Activated CD4-positive, alpha-beta T cell treated with anti-CD3 and anti-CD28 coated beads, Interleukin-2, amount 10 ng/mL, durations not matched to agents 24 days and 14 days (primary cell): ENCODE data around the gene PRKCE. TPM values are rescaled to one million over a fixed set of nuclear protein-coding genes. Genes with fewer than 3 reads are reported as not detected.

Experiments used
- DNase-seq: peaks from one replicate; pipeline ENCODE4 v3.0.0; 2022
- H3K27ac Mint-ChIP-seq: one replicate; pipeline ENCODE4 v1.8.0; 2022; ENCODE audit warnings: mild to moderate bottlenecking, mixed read lengths
- H3K27me3 Mint-ChIP-seq: one replicate; pipeline ENCODE4 v1.8.0; 2022; ENCODE audit warnings: mixed read lengths
- H3K36me3 Mint-ChIP-seq: one replicate; pipeline ENCODE4 v1.8.0; 2022; ENCODE audit warnings: low read depth, mild to moderate bottlenecking, mixed read lengths
- H3K4me1 Mint-ChIP-seq: one replicate; pipeline ENCODE4 v1.8.0; 2021; ENCODE audit warnings: mixed read lengths
- H3K4me3 Mint-ChIP-seq: one replicate; pipeline ENCODE4 v1.8.0; 2022; ENCODE audit warnings: mild to moderate bottlenecking, moderate library complexity, mixed read lengths
- H3K9me3 Mint-ChIP-seq: one replicate; pipeline ENCODE4 v1.8.0; 2021; ENCODE audit warnings: mixed read lengths
- intact Hi-C: fragments of 100-400 bp; cut with micrococcal nuclease; formaldehyde crosslinking; loops from one replicate; pipeline ENCODE4 v1.15.1; 2023
- total RNA-seq: library from RNA; stranded (reverse); gene quantifications from 2 replicates; pipeline ENCODE4 v1.2.3, GENCODE V29; 2022

PRKCE gene
- total RNA-seq, 1 donor from 2014 or later: 13.5 TPM

DNA sequence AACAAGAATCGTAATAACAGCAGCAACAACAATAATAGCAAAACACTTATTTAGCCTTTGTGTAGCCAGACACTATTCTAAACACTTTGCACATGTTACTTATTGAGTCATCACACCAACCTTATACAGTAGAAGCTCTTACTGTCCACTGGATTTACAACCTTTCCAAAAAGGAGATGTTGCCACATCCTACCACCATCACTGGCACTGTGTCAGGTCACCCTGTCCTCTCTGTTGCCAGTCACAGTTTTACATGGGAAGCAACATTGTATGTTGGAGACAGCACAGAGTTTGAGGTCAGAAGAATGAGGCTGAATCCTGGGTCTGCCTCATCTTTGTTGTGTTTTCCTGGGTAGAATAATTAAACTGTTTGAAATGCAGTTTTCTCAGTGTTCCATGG, 444.4 kb downstream of the PRKCE start:
- no peak for DNase-seq
- peaks cover 8% of the 10 kb centered on the region for H3K36me3 Mint-ChIP-seq
- peaks cover 23% of the 10 kb centered on the region for H3K4me1 Mint-ChIP-seq
- intact Hi-C loops: no loop called here
- no peak overlapping the region for H3K4me3 Mint-ChIP-seq
- H3K27ac Mint-ChIP-seq: no peak overlapping the region
- H3K9me3 Mint-ChIP-seq: peaks cover 12% of the 10 kb centered on the region
- no peaks in the 10 kb centered on the region for H3K27me3 Mint-ChIP-seq

- peaks cover 23% of the 10 kb centered on the region for H3K4me1 Mint-ChIP-seq
- H3K36me3 Mint-ChIP-seq: peaks cover 8% of the 10 kb centered on the region
- H3K9me3 Mint-ChIP-seq: peaks cover 12% of the 10 kb centered on the region
- intact Hi-C loops: no loop called here
- H3K4me3 Mint-ChIP-seq: no peak overlapping the region
- no peak overlapping the region for H3K27ac Mint-ChIP-seq
- no peak for DNase-seq
- no peaks in the 10 kb centered on the region for H3K27me3 Mint-ChIP-seq
Observed at GRCh38 chr2:46096260-46096659, 444.8 kb downstream of the PRKCE start.

DNA sequence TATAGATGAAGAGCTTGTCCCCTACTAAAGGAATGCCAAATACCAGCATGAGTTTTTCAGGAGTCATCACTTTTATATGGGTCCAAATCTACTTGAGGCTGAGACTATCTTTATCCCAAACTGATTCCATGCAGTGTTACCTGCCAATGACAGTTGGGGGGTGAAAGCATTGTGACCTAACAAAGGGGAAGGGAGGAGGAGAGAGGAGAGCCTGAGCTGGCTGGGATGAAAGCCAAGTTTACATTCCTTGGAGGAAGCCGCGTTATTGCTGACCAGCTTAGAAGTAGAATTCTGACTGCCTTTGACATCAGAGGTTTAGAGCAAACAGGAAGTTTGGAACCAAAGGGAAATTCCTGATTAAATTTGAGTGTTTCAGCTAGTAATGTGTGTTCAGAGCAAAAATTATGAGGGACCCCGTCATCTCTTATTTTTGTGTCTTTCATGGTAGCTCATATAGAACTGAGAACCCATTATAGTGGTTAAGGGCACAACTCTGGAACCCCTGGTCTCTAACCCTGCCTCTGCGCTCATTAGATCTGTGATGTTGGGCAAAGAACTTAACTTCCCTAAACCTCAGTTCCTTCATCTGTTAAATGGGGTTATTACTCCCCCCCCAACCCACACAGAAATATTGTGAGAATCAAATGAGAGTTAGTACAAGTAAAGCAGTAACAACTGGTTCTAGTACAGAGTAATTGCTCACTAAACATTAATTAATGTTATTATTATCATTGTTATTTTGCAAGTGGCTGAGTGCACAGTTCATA, 446.4 kb downstream of the PRKCE start:
- Mint-ChIP-seq H3K27me3 (no peaks in the 10 kb centered on the region), H3K4me3 (no peak overlapping the region), H3K27ac (no peak overlapping the region), H3K36me3 (peaks cover 8% of the 10 kb centered on the region), H3K4me1 (peaks cover 18% of the 10 kb centered on the region), H3K9me3 (peaks cover 12% of the 10 kb centered on the region)
- intact Hi-C loops: no loop called here
- DNase-seq: no peak

DNA sequence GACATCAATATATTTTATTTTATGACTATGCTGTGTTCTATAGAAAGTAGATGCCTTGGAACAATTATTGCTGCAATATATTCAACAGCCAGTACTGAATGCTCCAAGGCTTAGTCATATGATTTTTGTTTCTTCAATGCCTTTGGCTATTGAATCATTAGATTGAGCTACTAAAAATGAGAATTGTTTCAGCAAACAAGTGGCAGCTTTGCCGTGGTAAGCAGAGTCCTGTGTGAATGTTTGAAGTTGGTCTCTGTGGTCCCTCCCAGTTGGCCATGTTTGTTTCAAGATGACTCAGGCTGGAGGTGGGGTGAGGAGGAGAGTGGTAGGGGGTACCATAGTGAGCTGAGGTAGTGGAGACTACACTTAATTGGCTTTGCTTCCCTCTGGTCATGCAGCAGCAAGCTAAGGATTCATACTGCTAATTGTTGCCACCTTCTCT, 447.2 kb downstream of the PRKCE start:
- Mint-ChIP-seq H3K27me3 (no peaks in the 10 kb centered on the region), H3K9me3 (peaks cover 12% of the 10 kb centered on the region), H3K4me1 (peaks cover 18% of the 10 kb centered on the region), H3K27ac (no peak overlapping the region), H3K4me3 (no peak overlapping the region), H3K36me3 (peaks cover 8% of the 10 kb centered on the region)
- intact Hi-C loops: no loop called here
- peak; percentile 63 for DNase-seq

- Mint-ChIP-seq H3K27me3 (no peaks in the 10 kb centered on the region), H3K9me3 (peaks cover 14% of the 10 kb centered on the region), H3K4me3 (no peak overlapping the region), H3K27ac (no peak overlapping the region), H3K36me3 (peaks cover 11% of the 10 kb centered on the region), H3K4me1 (peaks cover 17% of the 10 kb centered on the region)
- intact Hi-C loops: no loop called here
- no peak for DNase-seq
Observed at GRCh38 chr2:46101557-46102220, 450.2 kb downstream of the PRKCE start.

GRCh38 chr2:46106690-46107089, 455.2 kb downstream of the PRKCE start:
- intact Hi-C loops: no loop called here
- Mint-ChIP-seq H3K4me3 (no peak overlapping the region), H3K36me3 (peaks cover 11% of the 10 kb centered on the region), H3K4me1 (no peaks in the 10 kb centered on the region), H3K27me3 (peaks cover 9% of the 10 kb centered on the region), H3K9me3 (peaks cover 14% of the 10 kb centered on the region), H3K27ac (no peak overlapping the region)
- no peak for DNase-seq

DNA sequence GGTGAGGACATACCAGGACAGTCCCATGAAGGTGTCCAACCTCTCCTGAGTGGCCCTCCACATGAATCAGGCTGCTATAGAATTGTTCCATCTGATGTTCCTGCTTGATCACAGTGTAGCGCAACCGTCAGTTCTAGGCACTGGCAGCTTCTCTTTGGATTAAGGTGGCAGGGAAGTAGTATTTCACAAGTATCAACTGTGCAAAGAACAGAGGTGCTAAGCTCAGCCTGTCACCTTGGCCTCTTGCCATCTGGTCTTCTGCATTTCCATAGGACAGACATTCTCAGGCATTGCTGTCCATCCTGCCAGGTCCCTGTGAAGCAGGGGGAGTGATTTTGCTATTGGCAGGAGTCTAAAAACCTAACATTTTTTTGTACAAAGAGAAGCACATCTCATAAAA, 463.5 kb downstream of the PRKCE start:
- H3K4me3 Mint-ChIP-seq: no peak overlapping the region
- no peak for DNase-seq
- H3K36me3 Mint-ChIP-seq: no peaks in the 10 kb centered on the region
- intact Hi-C loops: no loop called here
- H3K27me3 Mint-ChIP-seq: peaks cover 1% of the 10 kb centered on the region
- no peaks in the 10 kb centered on the region for H3K4me1 Mint-ChIP-seq
- no peak overlapping the region for H3K27ac Mint-ChIP-seq
- H3K9me3 Mint-ChIP-seq: no peaks in the 10 kb centered on the region

DNA sequence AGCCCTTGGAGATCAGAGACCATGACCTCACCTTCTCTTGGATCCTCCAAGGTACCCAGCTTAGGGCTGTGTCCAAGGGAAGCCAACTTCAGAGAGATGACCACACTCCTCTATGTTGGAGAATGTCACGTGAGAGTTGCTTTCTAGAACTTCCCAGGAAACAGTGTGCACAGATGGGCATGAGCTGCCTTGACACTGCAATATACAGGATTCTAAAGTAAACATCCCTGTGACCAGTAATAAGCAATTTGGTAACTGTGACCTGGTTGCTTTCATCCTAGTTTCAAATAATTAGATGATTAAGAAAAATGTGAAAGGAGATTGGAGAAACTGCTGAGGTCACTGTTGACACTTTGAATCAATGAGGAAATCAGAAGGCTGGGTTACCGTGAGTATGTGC, 464.7 kb downstream of the PRKCE start:
- intact Hi-C loops: no loop called here
- Mint-ChIP-seq H3K9me3 (no peaks in the 10 kb centered on the region), H3K4me1 (peaks cover 3% of the 10 kb centered on the region), H3K4me3 (no peak overlapping the region), H3K27ac (no peak overlapping the region), H3K36me3 (no peaks in the 10 kb centered on the region), H3K27me3 (no peaks in the 10 kb centered on the region)
- DNase-seq: no peak

- H3K27me3 Mint-ChIP-seq: no peaks in the 10 kb centered on the region
- H3K4me1 Mint-ChIP-seq: peaks cover 3% of the 10 kb centered on the region
- H3K9me3 Mint-ChIP-seq: no peaks in the 10 kb centered on the region
- H3K27ac Mint-ChIP-seq: no peak overlapping the region
- no peak overlapping the region for H3K4me3 Mint-ChIP-seq
- H3K36me3 Mint-ChIP-seq: no peaks in the 10 kb centered on the region
- intact Hi-C loops: no loop called here
- DNase-seq: no peak
Observed at GRCh38 chr2:46116553-46116991, 465.1 kb downstream of the PRKCE start.

DNA sequence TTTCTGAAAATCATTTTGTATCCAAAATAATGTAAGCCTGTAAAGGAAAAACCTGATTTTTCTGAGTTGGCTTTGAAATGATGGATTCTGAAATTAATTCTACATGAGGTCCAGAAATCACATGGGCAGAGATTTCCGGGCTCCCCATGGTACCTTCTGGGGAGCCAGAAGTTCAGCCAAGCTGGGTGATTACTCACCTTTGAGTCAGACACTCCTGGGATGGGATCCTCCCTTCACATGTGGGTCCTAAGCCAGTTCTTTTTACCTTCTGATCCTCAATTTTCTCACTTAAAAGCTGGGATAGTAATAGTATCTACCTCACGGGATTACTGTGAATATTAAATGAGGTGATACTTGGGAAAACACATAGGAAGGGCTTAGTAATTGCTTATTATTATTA, 465.9 kb downstream of the PRKCE start:
- Mint-ChIP-seq H3K27ac (no peak overlapping the region), H3K9me3 (no peaks in the 10 kb centered on the region), H3K4me1 (peaks cover 3% of the 10 kb centered on the region), H3K36me3 (no peaks in the 10 kb centered on the region), H3K4me3 (no peak overlapping the region), H3K27me3 (no peaks in the 10 kb centered on the region)
- DNase-seq: no peak
- intact Hi-C loops: no loop called here

DNA sequence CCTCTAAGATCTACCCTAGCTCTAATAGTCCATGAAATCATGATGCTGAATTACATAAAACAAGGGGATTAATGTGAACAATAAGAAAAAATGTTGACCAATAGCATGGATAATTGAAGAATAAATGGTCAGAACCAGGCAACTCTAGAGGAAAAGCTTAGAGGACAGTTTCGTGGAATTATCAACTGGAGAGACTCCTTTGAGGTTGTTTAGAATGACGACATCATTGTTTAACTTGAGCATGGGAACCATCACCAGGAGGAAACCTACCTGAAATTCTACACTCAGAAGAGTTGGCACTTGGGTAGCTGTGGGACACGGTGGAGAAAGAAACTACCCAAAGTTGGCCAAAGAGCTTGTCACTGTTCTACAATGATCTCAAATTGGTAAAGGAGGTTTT, 466.5 kb downstream of the PRKCE start:
- Mint-ChIP-seq H3K4me1 (peaks cover 3% of the 10 kb centered on the region), H3K27ac (peak overlapping the region; percentile 3), H3K4me3 (no peak overlapping the region), H3K27me3 (no peaks in the 10 kb centered on the region), H3K9me3 (no peaks in the 10 kb centered on the region), H3K36me3 (no peaks in the 10 kb centered on the region)
- intact Hi-C loops: no loop called here
- DNase-seq: no peak

GRCh38 chr2:46118656-46119371, 467.3 kb downstream of the PRKCE start:
- intact Hi-C loops: no loop called here
- Mint-ChIP-seq H3K4me1 (peaks cover 7% of the 10 kb centered on the region), H3K27ac (no peak overlapping the region), H3K27me3 (no peaks in the 10 kb centered on the region), H3K36me3 (no peaks in the 10 kb centered on the region), H3K4me3 (no peak overlapping the region), H3K9me3 (no peaks in the 10 kb centered on the region)
- no peak for DNase-seq

DNA sequence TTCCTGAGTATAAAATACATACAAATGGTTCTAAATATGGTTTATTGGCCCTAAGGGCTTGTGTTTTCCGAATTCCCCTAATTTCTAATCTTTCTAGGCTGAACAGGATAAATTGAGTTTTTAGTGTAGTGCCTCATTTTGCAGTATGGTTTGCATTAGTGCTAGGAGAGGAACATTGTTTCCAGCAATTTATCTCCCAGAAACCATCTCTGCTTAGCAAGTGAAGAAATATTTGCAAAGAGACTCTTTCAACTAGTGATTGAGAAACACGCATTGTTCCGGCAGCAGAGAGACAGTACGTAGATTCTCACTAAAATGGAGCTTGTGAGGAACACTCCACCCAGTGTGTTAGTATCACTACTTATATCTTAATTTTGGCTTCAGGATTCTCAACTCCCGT, 468.0 kb downstream of the PRKCE start:
- no peaks in the 10 kb centered on the region for H3K36me3 Mint-ChIP-seq

More for the DNA sequence above, 468.0 kb downstream of the PRKCE start:
- Mint-ChIP-seq H3K4me1 (peaks cover 7% of the 10 kb centered on the region), H3K27ac (no peak overlapping the region), H3K9me3 (no peaks in the 10 kb centered on the region), H3K27me3 (no peaks in the 10 kb centered on the region), H3K4me3 (no peak overlapping the region)
- intact Hi-C loops: no loop called here
- DNase-seq: no peak
